ENCODE measurements around the gene SLC27A4.

Gene SLC27A4

GRCh38 chr9:128399861-128400260 lies 59.5 kb downstream of the SLC27A4 start:
- no peaks in the 10 kb centered on the region for H3K9me3 ChIP-seq (ENCODE audit: control insufficient read depth, insufficient read depth, low read depth, low read length)
- H3K4me3 ChIP-seq (ENCODE audit: low read depth, low read length) = no peak overlapping the region
- CTCF ChIA-PET = interaction anchor here (0.7 kb wide), 1 partner anchor 411 kb away, joined by 3 read pairs; no protein-coding TSS in a partner anchor
- POLR2A ChIA-PET = interaction anchor here (0.6 kb wide), 1 partner anchor 53 kb away, joined by 4 read pairs; no protein-coding TSS in a partner anchor
- H3K4me1 ChIP-seq (ENCODE audit: control insufficient read depth, insufficient read depth, low read length) = no peaks in the 10 kb centered on the region
- no peaks in the 10 kb centered on the region for H3K36me3 ChIP-seq (ENCODE audit: control insufficient read depth in 2 of 2, insufficient read depth in 1 of 2, low read length in 2 of 2)
- TF ChIP-seq ZNF140 (tag by site-specific recombination; IDR thresholded peaks at IDR 0.05) (no peak), SP3 (tag by site-specific recombination; IDR thresholded peaks at IDR 0.05) (no peak), ZNF610 (tag by site-specific recombination; IDR thresholded peaks at IDR 0.05; ENCODE audit: borderline replicate concordance) (no peak), ZBTB17 (tag by site-specific recombination; IDR thresholded peaks at IDR 0.05) (no peak), ZNF169 (tag by site-specific recombination; IDR thresholded peaks at IDR 0.05) (no peak), ZNF184 (tag by site-specific recombination; IDR thresholded peaks at IDR 0.05) (no peak), ZFP69B (tag by site-specific recombination; IDR thresholded peaks at IDR 0.05) (no peak), FEZF1 (tag by site-specific recombination; IDR thresholded peaks at IDR 0.05) (no peak), ZNF654 (tag by site-specific recombination; IDR thresholded peaks at IDR 0.05; ENCODE audit: low read depth) (no peak), KLF10 (tag by site-specific recombination; IDR thresholded peaks at IDR 0.05) (no peak)
- TF ChIP-seq, protein P1, sequence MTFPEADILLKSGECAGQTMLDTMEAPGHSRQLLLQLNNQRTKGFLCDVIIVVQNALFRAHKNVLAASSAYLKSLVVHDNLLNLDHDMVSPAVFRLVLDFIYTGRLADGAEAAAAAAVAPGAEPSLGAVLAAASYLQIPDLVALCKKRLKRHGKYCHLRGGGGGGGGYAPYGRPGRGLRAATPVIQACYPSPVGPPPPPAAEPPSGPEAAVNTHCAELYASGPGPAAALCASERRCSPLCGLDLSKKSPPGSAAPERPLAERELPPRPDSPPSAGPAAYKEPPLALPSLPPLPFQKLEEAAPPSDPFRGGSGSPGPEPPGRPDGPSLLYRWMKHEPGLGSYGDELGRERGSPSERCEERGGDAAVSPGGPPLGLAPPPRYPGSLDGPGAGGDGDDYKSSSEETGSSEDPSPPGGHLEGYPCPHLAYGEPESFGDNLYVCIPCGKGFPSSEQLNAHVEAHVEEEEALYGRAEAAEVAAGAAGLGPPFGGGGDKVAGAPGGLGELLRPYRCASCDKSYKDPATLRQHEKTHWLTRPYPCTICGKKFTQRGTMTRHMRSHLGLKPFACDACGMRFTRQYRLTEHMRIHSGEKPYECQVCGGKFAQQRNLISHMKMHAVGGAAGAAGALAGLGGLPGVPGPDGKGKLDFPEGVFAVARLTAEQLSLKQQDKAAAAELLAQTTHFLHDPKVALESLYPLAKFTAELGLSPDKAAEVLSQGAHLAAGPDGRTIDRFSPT (tag by site-specific recombination; IDR thresholded peaks at IDR 0.05) = no peak
- TF ChIP-seq, protein P2, sequence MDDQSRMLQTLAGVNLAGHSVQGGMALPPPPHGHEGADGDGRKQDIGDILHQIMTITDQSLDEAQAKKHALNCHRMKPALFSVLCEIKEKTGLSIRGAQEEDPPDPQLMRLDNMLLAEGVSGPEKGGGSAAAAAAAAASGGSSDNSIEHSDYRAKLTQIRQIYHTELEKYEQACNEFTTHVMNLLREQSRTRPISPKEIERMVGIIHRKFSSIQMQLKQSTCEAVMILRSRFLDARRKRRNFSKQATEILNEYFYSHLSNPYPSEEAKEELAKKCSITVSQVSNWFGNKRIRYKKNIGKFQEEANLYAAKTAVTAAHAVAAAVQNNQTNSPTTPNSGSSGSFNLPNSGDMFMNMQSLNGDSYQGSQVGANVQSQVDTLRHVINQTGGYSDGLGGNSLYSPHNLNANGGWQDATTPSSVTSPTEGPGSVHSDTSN (CRISPR knock-in tag; IDR thresholded peaks at IDR 0.05) = no peak
- TF ChIP-seq, protein P3, sequence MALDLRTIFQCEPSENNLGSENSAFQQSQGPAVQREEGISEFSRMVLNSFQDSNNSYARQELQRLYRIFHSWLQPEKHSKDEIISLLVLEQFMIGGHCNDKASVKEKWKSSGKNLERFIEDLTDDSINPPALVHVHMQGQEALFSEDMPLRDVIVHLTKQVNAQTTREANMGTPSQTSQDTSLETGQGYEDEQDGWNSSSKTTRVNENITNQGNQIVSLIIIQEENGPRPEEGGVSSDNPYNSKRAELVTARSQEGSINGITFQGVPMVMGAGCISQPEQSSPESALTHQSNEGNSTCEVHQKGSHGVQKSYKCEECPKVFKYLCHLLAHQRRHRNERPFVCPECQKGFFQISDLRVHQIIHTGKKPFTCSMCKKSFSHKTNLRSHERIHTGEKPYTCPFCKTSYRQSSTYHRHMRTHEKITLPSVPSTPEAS (tag by site-specific recombination; IDR thresholded peaks at IDR 0.05) = no peak
- no peak overlapping the region for H3K27ac ChIP-seq (ENCODE audit: extremely low read depth, low read depth, low read length)

DNA sequence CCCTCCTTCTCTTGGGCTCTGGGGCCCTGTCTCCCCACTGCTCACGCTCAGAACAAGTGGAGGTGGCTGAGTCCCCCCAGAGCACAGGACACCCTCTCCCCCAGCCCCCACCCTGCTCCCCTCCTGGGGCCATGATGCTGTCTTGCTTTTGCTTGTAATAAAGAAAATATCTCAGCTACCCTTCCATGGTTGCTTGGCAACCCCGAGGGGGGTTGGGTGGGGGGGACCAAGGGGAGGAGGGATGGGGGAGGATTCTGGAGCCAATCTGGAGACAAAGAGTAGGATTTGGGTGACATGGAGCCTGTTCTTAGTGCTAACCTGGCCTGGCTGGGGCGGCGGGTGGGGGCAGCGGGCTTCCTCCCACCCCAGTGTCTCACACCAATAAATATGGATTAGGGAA lies 64.2 kb downstream of the SLC27A4 start:
- H3K9me3 ChIP-seq (ENCODE audit: control insufficient read depth, insufficient read depth, low read depth, low read length) = no peaks in the 10 kb centered on the region
- H3K36me3 ChIP-seq (ENCODE audit: control insufficient read depth in 2 of 2, insufficient read depth in 1 of 2, low read length in 2 of 2) = no peaks in the 10 kb centered on the region
- no peaks in the 10 kb centered on the region for H3K4me1 ChIP-seq (ENCODE audit: control insufficient read depth, insufficient read depth, low read length)
- no peak overlapping the region for H3K27ac ChIP-seq (ENCODE audit: extremely low read depth, low read depth, low read length)
- ChIA-PET POLR2A (no interaction called here), CTCF (interaction anchor here (0.7 kb wide), 1 partner anchor 61 kb away, joined by 3 read pairs; no protein-coding TSS in a partner anchor)
- H3K4me3 ChIP-seq (ENCODE audit: low read depth, low read length) = no peak overlapping the region
- TF ChIP-seq ZNF626 (tag by site-specific recombination; IDR thresholded peaks at IDR 0.05) (no peak), ZBTB6 (tag by site-specific recombination; IDR thresholded peaks at IDR 0.05) (0 out of 2 replicates have a peak, but pooled peaks have one; percentile 54), ZNF501 (tag by site-specific recombination; IDR thresholded peaks at IDR 0.05) (no peak)

All from HEK293 (cell line).